NOMO-1 (cell line): ENCODE measurements around the gene HDLBP.
"Not testable (repeated sequence)": the region's sequence is repeated elsewhere in the genome, so short reads cannot be mapped to it uniquely, and the experiment has no call there.

ENCODE experiments used
- DNase-seq, 2 experiments: peaks; one replicate each; lab custom pipeline; 2025; ENCODE audit not compliant: unreplicated experiment in 2 of 2; lab: John Stamatoyannopoulos, UW

HDLBP gene

DNA sequence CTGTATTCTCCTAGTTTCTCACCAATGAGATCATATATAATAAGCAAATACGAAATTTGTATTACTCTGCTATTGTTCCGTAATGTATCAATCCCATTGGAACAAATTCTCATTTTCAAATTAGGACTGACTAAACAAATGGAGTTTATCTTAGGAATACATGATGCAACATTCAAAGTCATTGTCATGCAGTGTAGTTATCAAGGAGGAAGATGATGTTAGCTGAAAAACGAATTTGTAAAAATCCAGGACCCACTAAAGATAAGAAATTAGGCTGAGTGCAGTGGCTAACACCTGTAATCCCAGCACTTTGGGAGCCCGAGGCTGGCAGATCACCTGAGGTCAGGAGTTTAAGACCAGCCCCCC lies 15.1 kb upstream of the HDLBP start:
- DNase-seq: no peak

DNA sequence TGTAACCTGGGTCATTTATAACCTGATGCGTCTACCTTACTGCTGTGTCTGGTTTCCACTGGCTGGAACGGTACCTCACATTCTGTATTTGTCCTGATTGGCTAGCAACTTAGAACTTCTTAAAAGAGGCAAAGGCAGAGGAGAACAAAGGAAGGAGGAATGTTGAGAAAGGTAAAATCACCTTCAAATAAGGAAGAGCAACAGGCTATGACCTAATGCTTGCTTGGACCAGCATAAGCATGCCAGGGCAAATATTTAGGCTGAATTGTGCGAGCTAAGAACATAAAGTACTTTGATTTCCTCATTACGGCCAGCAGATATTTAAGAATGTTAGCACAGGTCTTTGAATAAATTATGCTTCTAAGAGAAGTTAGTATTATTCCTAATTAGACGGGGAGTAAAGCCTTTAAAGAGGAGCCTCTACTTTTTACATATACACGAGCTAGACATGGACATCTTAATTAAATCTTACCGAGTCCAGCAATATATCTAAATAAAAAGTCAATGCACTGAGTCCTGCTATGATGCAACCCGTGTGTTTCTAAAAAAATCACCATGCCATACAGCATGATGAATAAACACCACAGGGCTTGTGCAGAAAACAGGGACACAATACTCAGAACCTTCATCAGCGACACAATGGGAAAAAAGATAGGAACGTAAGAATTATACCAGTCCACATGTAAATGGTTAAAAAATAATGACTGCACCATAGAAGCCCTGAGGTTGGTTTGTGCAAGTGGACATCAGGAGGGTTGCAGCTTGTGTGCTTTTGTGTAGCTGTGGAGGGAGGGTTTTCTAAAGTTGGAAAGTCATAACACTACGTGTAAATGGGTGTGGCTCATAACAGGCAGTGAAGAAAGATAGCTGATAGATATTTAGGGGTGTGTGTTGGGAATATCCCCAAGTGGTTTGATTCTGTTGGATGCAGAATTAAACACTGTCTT lies 14.5 kb upstream of the HDLBP start:
- no peak for DNase-seq

DNA sequence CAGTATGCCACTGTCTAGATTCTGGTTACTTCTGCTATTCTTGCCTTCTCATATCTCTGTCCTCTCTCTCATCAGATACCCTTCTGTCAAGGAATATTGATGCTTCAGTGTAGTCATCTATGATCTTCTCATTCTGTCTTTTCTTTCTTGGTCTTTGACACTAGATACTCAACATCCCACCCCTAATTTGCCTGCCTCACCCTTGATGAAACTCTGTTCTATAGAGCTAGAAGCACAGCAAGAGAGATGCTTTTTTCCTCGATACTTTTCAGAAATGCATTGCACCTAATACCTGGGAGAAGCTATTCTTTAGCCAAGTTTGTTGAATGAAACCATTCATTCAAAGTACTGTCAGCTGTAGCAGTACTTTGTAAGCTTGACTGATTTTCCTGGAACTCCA lies 9.8 kb upstream of the HDLBP start:
- no peak for DNase-seq

DNA sequence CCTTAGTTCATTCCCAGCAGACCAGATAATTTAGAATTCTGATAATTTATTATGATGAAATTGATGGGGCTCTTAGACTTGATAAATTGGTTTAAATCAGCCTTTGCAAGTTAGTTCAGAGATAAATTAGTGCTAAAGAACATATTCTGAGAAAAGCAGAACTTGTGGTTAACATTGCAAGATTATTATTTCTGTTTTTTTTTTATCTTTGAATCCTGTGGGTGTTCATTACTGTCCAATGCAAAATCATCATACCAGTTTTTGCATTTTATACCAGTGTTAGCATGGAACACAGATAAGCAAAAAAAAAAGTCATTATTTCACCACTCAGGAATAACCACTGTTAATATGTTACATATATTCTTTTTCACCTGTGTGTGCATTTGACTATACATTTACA lies 9.3 kb upstream of the HDLBP start:
- DNase-seq: peak; percentile 18 to 62

DNA sequence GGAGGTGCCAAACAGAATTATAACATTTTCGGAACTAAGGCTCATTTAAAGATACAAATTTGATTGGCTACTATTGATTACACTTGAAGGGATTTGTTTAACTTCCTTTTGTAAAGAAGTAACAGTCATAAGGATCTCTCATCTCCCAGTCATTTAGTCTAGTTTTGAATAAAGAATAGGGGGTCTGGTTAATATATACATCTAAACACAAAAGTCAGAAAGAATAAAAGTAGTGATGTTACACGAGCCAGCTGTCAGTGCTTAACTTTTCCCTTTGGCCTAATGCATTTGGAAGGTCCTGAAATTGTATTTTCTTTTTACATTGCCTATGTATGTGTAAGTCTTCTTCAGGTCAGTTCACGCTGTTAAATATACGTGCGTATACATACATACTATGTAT lies 8.3 kb upstream of the HDLBP start:
- no peak for DNase-seq

DNA sequence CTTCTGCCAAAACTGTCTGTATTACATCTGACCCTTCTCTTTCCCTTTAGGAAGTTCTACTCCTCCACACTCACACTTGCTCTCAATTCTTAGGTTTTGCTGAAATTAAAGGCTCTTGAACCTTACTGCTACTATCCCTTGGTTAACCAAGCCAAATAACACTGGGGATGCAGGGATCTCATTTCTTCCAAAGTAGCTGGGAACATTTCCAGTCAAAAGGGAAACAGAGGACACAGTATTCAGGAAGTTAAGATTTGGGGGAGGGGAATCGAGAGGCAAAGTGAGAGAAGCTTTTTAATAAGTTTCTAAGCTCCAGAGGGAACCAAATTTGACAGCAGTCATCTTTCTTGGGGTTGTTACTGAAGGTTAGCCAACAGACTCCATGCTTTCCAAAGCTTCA lies 6.4 kb upstream of the HDLBP start:
- DNase-seq: no peak

DNA sequence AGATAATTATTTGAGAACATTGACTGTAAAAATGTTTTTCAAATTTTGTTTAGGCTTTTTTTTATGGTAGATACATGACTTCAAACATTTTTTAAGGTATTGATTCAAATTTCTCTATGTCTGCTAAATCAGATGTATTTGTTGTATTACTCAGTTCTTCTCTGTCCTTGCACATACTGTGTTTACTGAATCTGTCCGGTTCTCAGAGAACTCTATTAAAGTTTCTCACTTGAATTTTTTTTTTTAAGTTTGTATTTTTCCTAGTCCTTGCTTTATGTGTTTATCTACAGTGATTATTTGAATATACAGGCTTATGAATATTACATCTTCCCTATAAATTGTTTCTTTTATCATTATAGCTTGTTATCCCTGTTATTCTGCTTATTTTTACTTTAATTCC lies 5.6 kb upstream of the HDLBP start:
- no peak for DNase-seq

DNA sequence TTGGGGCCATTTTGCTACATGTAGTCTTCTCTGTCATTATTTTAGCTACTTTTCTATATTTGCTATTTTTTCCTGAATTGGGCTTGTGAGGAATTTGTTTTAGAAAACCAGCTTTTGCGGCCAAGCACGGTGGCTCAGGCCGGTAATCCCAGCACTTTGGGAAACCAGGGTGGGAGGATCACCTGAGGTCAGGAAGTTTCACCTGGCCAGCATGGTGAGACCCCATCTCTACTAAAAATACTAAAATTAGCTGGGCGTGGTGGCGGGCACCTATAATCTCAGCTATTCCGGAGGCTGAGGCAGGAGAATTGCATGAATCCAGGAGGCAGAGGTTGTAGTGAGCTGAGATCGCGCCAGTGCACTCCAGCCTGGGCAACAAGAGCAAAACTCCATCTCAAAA lies 4.9 kb upstream of the HDLBP start:
- no peak for DNase-seq

DNA sequence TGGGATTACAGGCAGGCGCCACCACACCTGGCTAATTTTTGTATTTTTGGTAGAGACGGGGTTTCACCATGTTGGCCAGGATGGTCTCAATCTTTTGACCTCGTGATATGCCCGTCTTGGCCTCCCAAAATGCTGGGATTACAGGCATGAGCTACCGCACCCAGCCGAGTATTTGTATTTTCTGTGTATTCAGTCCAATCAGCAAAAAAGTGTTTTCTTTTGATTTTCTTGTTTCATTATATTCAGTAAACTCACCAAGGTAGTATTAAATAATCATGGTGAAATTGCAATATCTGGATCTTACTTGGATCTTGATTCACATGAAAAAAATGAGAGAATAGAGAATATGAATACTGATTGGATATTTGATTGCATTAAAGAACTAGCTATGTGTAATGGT lies 3.4 kb upstream of the HDLBP start:
- DNase-seq: not testable (repeated sequence)

DNA sequence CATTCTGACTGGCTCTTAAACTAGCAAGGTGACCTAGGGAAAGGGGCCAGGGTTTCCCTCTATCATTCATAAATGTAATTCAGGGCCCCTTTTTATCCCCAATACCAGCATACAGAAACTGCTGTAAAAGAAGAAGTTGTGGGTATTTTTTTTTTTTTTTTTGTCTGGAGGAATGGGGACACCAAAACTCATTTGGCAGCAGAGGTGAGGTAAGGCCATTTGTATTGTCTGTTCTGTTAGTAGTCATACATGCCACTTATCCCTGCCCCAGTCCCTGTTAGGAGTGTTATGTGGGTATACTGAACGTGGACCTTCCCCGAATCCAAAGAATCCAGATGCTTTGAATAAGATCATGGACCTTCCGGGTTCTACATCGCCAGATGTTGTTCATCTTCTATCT lies 1.9 kb upstream of the HDLBP start:
- peak in 1 of 2 experiments; percentile 69 for DNase-seq

DNA sequence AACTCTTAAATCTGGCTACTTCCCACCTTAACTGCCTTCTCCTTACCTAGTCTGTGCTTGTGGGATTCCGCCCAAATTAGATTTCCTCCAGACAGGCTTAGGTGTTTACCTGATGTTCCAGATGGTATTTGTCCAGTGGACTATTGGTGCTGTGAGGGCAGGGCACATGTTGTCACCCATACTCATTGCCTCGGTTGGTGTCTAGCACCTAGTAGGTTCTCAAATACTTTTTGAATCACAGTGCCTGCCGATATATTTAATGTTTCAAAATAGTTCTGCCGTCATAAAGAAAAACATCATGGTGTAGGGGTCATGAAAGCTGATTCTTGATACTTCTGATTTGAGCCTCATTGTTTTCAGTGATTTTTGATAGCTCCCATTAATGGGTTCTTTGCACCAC lies 1.4 kb upstream of the HDLBP start:
- DNase-seq: no peak

DNA sequence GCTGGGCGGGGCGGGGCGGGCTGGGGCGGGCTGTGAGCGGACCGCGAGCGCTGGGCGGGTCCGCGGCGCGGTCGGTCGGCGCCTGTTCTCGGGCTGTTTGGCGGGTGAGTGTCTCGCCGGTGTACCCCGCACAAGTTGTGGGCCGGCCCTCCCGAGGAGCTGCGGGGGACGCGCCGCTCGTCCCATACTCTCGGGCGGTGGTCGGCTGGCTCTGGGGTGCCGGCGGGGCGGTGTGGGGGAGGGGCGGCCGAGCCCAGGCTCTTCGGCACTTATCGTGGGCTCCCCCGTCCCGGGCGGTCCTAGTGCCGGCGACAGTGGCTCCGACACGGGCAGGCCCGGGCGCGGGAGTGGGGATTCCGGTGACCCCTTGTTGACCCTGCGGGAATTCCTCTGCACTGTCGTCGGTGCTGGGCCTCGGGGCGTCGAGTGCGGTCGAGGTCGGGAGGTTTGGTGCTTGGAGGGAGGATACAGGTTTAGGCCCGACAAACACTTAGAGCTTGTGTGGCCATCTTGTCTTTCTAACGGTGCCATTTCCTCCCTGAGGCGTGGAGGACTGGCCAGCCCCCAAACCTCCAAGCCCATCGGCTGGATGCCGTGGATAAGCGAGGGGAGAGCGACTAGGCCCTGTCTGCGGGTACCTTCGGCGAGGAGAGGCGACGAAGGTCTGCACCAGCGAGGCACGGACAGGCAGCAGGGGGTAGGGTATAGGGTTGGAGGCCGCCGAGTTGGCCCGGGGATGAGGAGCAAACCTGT lies 583 bp upstream of the HDLBP start, which contains the start of gene SEPTIN2:
Gene SEPTIN2, plus strand, starts transcription at position 47 of the 753 bp plus-strand sequence. CDS start 8,308 bp downstream, outside the sequence.
- peak; percentile 41 to 71 for DNase-seq

DNA sequence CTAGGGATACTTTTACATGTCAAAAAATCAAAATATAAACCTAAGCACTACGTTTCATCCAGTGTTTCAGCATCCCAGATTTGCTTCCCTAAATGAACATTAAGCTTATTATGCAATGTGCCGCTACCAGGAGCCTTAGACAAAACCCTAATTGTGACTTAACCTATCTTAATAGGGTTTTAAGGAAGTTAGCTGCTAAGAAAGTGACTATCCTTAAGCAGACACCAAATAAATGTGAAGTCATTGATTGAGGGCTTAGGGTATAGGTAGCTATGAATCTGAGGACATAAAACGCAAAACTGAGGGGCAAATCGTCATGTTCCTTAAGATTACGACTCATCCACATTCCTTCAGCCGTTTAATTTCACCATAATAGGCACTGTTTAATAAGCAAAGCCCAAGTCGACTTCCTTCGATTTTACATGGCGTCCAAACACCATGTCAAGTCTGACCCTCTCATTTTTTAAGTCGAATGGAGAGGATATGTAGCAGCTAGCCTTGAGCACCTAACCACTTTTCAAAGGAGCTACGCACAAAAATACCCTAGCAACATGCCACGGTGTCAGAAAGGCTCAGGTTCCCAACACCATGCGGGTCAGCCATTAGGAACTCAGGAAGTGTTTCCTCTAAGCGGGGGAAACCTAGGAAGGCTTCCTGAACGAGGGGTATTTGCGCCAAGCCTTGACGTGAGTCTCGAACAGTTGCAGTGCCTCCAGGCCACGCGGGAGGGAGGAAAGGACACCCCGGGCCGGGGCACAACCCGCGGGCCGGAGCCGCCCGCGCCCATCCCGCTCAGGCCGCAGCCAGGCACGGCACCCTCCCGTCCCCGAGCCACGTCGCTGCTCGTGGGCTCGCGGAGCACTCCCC lies 1.0 kb downstream of the HDLBP start:
- DNase-seq: peak; percentile 43 to 74

DNA sequence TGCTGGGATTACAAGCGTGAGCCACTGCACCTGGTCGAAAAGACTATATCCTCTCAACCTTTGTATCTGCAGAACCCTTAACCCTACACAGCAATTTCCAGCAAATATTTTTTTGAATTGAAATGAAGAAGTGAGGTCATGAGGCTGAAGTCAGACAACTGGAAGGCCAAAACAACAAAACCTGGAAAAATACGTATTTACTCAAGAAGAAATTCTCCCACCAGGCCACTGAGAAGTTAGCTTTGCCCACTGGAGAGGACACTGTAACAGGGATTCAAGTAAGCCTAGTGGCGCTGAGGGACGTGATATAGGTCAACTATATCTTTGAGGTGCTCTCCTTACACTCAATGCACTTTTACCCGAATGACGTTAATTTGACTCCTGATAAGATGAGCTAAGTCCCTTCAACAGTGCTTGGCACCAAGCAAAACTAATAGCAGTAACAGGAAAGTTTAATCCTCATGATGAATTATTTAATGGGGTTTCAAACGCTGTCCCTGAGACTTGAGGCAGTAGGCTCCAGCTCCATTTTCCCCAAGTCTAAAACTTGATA lies 1.9 kb downstream of the HDLBP start:
- no peak for DNase-seq

DNA sequence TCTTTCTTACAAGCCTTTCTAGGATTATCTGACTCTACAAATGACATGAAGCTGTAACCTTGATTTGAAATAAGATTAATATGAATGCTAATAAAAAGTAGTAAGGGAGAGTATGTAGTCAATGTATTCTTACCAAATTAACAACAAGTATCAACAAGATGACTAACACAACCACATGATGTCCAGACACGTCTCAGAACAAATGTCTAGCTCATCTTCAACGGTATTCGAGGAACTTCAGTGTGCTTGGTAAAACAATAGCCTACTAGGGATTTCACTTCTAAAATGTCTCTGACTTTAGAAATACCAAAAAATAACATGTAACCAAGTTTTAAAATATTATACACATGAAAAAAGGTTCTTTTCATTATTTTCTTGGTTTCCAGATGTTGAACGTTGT lies 3.4 kb downstream of the HDLBP start:
- no peak for DNase-seq

DNA sequence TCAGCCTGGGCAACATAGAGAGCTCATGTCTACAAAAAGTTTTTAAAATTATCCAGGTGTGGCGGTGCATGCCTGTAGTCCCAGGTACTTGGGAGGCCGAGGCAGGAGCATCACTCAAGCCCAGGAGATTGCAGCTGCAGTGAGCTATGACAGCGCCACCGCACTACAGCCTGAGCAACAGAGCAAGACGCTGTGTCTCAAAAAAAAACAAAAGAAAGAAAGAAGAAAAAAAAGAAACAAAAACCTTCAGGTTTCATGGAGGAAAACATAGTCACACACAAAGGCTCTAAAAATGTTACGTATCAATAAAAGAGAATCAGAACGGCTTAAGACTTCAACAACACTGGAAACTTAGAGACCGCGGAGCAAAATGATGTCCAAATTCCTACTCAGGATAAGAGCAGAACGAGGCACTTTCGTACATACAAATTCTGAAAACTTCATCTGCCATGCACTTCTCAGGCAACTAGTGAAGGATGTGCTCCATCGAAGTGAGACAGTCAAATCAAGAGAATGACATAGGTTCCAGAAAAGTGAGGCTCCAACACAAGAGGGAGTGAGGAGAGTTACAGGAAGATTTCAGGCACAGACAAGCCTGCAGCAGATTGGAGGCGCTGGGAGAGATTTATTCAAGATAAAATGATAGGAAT lies 4.4 kb downstream of the HDLBP start:
- DNase-seq: no peak

DNA sequence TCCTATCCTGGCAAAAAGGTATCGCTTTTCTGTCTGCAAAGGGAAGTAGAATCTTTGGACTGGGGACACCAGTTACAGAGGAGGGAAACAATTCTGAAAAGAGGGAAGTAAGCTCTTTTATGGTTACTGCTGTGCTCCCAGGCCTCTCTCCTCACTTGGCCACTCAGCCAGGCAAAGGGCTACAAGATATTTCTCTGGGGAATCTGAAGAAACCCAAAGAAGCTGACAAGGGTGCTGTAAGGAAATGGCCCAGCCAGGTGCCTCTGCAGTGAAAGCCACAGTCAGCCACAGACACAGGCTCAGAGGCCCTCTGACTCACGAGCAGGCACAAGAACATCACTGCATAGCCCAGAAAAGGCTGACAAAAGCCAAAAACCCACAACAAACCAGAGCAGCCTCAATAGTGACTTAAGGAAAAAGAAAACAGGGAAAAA lies 5.8 kb downstream of the HDLBP start:
- DNase-seq: peak; percentile 62 to 92

DNA sequence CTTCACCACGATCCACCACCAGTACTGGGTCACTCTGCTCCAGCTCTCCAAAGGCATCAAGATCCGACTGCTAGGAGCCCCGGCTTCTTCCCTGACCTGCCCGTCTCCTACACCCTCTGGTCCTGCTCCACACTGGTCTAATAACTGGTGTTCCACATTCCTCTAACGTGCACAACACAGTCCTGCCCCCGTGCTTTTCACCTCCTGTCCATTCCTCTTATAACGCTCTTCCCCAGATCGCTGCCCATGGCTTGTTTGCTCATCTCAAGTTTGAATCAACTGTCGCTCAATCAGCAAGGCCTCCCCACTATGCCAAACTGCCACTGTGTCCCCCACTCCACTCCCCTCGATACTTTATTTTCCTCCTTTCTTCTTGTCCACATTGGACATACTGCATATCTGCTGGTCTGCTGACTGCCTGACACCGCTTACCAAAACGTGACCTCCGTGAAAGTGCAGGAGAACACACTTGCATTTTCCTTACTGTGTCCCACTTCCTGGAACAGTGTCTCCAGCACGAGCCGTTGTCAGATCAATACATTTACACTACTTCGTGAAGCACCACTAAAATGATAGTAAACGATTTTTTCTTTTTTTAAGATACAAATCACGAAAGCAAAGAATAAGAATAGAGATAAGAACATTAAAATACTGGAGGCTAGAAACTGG lies 6.5 kb downstream of the HDLBP start:
- DNase-seq: no peak

DNA sequence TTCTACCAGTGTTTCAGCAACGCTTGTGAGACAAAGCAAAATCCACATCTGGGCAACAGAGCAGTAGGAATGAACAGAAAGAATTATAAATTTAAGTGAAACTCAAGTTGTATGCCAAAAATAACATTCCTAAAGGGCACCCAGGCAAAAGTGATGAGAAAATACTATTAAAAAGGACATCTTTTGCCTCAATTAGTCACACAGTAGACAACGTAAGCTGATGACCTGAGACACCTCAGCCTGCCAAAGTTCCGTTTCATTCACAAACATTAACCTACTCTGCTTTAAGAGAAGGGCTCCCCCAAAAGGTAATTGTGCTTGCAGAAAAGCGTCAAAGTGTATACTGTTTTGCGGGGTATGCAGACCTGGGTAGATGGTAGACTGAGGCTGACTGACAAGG lies 7.2 kb downstream of the HDLBP start:
- DNase-seq: no peak

DNA sequence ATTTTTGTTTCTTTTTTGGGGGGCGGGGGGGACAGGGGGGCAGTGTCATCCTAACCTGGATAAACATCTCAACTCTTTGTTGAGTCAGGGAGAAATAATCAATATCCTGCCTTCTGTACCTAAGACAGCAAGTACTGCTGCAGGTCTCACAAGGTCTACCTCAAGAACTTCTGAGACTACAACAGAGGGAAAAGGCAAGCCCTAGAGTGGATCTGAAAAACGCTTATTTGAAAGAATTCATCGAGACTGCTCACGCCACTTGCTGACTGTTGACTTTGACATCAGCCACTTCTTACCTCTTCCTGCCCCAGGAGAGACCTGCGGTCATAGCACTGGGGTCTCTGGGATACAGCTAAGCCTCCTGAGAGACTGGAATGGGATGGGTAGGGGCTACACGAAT lies 8.4 kb downstream of the HDLBP start:
- no peak for DNase-seq
